Lower leg skin (tissue), 3 donors: ENCODE measurements around the gene MSH2.

Experiments used
- POLR2A ChIP-seq, 2 donors: fragments of 450-650 bp; IDR thresholded peaks; one replicate each; pipeline ENCODE4 v1.6.1; 2016 to 2017; ENCODE audit warnings: antibody characterized with exemption in 2 of 2, mild to moderate bottlenecking in 1 of 2, moderate library complexity in 1 of 2
- TF ChIP-seq, protein P1 (sequence below), 3 donors: fragments of 450-650 bp; IDR thresholded peaks; one replicate each; pipeline ENCODE4 v1.5.1; 2016; ENCODE audit warnings: antibody characterized with exemption in 3 of 3, mild to moderate bottlenecking in 3 of 3, moderate library complexity in 2 of 3

DNA sequence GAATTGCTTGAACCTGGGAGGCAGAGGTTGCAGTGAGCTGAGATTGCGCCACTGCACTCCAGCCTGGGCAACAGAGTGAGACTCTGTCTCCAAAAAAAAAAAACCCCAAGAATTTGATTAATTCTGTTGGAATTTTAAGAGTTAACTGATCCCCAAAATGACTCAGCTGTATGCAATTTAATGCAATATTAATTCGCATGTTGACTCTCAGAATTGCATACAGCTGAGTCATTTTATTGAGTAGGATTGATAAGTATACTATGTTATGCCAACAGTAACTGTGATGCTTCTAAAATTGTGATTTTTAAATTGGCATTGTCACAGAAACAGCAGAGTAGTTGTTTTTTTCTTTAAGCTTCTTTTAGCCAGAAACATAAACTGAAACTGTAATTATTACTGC lies 19.6 kb downstream of the MSH2 start:
- TF ChIP-seq POLR2A (IDR thresholded peaks at IDR 0.05): no peak
- TF ChIP-seq, protein P1, sequence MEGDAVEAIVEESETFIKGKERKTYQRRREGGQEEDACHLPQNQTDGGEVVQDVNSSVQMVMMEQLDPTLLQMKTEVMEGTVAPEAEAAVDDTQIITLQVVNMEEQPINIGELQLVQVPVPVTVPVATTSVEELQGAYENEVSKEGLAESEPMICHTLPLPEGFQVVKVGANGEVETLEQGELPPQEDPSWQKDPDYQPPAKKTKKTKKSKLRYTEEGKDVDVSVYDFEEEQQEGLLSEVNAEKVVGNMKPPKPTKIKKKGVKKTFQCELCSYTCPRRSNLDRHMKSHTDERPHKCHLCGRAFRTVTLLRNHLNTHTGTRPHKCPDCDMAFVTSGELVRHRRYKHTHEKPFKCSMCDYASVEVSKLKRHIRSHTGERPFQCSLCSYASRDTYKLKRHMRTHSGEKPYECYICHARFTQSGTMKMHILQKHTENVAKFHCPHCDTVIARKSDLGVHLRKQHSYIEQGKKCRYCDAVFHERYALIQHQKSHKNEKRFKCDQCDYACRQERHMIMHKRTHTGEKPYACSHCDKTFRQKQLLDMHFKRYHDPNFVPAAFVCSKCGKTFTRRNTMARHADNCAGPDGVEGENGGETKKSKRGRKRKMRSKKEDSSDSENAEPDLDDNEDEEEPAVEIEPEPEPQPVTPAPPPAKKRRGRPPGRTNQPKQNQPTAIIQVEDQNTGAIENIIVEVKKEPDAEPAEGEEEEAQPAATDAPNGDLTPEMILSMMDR (IDR thresholded peaks at IDR 0.05): no peak
